ENCODE results near the gene RNASE13.

The RNASE13 gene, protein sequence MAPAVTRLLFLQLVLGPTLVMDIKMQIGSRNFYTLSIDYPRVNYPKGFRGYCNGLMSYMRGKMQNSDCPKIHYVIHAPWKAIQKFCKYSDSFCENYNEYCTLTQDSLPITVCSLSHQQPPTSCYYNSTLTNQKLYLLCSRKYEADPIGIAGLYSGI

DNA sequence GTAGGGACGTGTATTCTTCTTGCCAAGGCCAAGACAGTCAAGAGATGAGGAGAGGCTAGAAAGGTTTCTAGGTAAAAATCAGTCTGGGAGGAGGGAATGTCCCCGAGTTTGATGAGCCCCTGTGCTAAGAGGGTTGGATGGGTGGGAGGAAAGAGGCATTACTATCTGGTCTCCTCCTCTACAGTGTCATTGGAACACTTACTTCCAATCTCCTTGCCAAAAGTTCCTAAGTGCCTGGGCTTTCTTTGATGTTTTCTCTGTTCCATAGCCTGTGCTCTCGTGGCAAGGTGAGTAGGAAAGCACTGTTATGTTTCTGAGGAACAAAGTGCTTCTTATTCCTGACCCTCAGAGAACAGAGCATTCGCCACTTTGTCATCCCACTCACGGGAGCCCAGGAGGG lies at the start of gene RNASE13:
TSS of gene RNASE13 (minus strand) at position 101 of the 400 bp plus-strand sequence. CDS start 519 bp downstream, outside the sequence.
- in situ Hi-C loops (cut with MboI; ENCODE audit: low sequenced_read_pairs, unreplicated experiment) = no loop called here
- no peak for DNase-seq (ENCODE audit: low spot score)
- TF ChIP-seq CTCF (IDR thresholded peaks at IDR 0.05; ENCODE audit: borderline replicate concordance, control extremely low read depth, extremely low read depth, insufficient read depth, missing control alignments) = no peak

GRCh38 chr14:21084396-21084795 lies 49.8 kb upstream of the RNASE13 start:
- no peak for TF ChIP-seq CTCF (IDR thresholded peaks at IDR 0.05; ENCODE audit: borderline replicate concordance, control extremely low read depth, extremely low read depth, insufficient read depth, missing control alignments)
- peak; percentile 17 for DNase-seq (ENCODE audit: low spot score)
- in situ Hi-C loops (cut with MboI; ENCODE audit: low sequenced_read_pairs, unreplicated experiment) = no loop called here

- peak; percentile 15 for DNase-seq (ENCODE audit: low spot score)
- no peak for TF ChIP-seq CTCF (IDR thresholded peaks at IDR 0.05; ENCODE audit: borderline replicate concordance, control extremely low read depth, extremely low read depth, insufficient read depth, missing control alignments)
- in situ Hi-C loops (cut with MboI; ENCODE audit: low sequenced_read_pairs, unreplicated experiment) = no loop called here
Observed at GRCh38 chr14:21083565-21084325, 49.1 kb upstream of the RNASE13 start.

- in situ Hi-C loops (cut with MboI; ENCODE audit: low sequenced_read_pairs, unreplicated experiment) = no loop called here
- DNase-seq (ENCODE audit: low spot score) = peak; percentile 23
- no peak for TF ChIP-seq CTCF (IDR thresholded peaks at IDR 0.05; ENCODE audit: borderline replicate concordance, control extremely low read depth, extremely low read depth, insufficient read depth, missing control alignments)
Observed at GRCh38 chr14:21081521-21082142, 47.0 kb upstream of the RNASE13 start.

DNA sequence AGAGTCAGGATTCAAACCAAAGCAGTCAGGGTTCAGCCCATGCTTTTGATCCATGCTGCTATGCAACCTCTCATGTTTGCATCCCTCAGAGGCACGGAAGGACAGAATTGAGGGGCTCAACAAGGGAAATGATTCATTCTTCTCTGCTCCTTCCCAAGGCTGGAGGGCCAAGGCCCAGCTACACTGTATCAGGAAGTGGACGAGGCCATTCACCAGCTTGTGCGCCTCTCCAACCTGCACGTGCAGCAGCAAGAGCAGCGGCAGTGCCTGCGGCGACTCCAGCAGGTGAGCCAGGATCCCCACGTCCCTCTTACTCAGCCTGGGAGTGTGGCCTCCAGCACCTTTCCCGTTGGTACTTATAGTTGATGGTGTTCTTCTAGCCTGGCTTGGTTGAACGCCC lies 44.1 kb upstream of the RNASE13 start:
- TF ChIP-seq CTCF (IDR thresholded peaks at IDR 0.05; ENCODE audit: borderline replicate concordance, control extremely low read depth, extremely low read depth, insufficient read depth, missing control alignments) = no peak
- in situ Hi-C loops (cut with MboI; ENCODE audit: low sequenced_read_pairs, unreplicated experiment) = no loop called here
- no peak for DNase-seq (ENCODE audit: low spot score)

DNA sequence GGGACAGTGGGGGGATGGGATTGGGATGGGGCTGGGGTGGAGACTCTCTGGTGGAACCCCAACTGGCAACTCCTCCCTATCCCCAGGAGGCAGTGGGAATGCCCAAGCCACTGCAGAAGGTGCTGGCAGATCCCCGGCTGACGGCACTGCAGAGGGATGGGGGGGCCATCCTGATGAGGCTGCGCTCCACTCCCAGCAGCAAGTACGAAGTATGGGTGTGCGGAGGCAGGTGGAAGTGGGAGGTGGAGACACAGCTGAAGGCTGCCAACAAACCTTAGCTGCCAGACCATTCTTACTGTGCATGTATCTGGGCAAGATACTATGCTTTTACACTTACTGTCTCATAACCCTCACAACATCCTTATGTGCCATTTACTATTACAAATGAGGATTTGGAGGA lies 43.7 kb upstream of the RNASE13 start:
- no peak for TF ChIP-seq CTCF (IDR thresholded peaks at IDR 0.05; ENCODE audit: borderline replicate concordance, control extremely low read depth, extremely low read depth, insufficient read depth, missing control alignments)
- in situ Hi-C loops (cut with MboI; ENCODE audit: low sequenced_read_pairs, unreplicated experiment) = no loop called here
- peak; percentile 16 for DNase-seq (ENCODE audit: low spot score)

Measured in GM13976 (cell line).